CD4-positive, alpha-beta T cell treated with Interleukin-10 for 1 hour (primary cell): ENCODE results near the gene TPK1.

ENCODE experiments used
- DNase-seq: peaks from one replicate; pipeline ENCODE4 v3.0.0-alpha.2; 2020

The TPK1 gene

DNA sequence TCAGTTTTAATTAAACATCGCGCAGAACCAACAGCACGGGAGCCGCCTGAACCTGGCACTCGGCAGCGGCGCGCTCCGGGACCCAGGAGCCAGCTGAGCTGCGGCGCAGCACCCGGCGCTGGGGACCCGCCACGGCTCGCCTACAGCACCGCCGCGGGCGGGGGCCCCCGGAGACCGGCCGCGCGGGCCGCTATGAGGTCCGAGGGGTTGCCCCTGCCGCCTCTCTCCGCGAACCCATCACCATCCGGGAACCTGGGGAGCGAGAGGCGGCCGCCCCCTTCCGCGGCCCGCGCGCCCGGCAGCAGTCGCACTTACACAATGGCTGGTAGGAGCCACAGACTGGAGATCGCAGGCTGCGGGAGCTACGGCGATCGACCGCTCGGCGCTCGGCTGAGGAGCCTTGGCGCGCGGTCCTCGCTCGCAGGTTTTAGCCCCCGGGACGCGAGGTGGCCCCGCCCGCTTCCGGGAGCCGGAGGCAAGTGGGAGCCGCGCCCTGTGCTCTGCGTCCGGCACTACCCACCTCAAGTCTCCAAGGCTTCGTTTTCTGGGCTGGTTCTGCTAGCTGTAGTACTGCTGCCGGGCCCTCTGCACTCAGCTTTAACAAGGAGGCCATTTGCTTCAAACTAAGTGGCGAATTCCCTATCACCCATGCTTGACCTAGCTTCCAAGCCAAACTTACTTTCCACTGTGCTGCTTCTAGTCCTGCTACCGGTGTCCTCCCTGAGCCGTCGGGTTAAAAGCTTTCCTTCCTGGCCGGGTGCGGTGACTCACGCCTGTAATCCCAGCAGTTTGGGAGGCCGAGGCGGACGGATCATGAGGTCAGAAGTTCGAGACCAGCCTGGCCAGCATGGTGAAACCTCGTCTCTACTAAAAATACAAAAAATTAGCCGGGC lies at the start of gene TPK1:
Gene TPK1, minus strand, starts transcription at position 402 of the 893 bp plus-strand sequence. CDS start 451 bp downstream, outside the sequence.
- peak; percentile 93 for DNase-seq

DNA sequence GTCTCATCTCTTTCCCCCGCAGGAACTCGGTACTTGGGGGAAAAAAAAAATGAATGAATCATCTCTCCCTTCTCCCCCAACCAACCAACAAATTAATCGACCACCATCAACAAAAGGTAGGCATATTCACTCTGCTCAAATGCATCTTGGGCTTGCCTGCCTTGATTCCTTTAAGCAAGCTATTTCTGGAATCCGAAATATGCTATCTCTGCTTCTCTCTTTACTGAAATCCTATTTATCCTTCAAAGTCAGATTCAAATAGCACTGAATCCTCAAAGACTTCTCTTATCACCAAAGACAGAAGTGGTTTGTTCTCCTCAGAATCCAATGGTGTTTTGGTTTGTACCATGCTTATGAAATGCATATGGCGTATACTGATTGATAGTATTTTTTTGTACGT lies 49.6 kb upstream of the TPK1 start:
- DNase-seq: no peak

DNA sequence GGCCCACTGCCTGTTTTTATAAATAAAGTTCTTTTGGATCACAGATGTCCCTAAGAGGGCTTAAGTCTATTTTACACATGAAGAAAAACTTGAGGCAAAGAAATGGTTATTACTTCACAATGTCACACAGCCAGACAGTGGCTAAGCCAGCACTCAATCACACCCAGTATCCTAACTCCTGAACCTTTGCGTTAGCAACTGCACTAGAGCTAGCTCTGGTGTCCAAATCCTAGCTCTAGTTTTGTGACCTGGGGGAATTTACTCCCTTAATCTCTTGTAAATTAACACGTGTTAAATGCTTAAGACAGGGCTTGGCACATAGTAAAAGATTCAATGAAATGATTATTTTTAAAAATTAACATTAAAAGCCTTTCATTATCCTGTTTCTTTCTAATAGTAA lies 49.0 kb upstream of the TPK1 start:
- DNase-seq: no peak

DNA sequence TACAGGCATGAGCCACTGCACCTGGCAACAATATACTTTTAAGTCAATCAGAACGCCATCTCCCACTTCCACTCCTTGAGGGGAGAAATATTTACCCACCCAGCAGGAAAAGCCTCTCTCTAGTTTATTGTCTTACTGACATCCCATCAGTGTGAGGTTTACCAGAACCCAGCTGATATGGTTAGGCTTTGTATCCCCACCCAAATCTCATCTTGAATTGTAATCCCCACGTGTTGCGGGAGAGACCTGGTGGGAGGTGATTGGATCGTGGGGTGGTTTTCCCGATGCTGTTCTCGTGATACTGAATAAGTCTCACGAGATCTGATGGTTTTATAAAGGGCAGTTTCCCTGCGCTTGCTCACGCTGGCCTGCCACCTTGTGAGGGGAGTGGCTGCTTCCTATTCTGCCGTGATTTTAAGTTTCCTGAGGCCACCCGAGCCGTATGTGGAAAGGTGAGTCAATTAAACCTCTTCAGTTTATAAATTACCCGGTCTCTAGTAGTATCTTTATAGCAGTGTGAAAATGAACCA lies 37.5 kb upstream of the TPK1 start:
- DNase-seq: no peak

DNA sequence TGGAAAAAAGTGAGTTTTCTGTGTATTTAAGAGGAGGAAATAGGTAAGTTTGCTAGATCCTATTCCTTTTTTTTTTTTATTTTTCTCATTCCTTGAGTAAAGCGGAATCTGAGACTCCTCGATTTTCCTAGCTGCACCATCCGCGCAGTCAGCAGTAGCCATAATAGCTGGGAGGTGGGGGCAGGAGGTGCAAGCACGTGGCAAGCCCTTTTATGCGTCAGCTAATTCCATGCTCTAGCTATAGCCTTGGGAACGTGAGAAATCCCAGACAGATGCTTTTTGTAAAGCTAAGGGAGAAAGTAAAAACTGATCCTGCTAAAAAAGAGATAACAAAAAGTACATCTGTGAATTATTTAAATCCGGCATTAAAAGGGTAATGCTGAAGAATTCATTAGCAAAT lies 33.2 kb upstream of the TPK1 start:
- DNase-seq: no peak

DNA sequence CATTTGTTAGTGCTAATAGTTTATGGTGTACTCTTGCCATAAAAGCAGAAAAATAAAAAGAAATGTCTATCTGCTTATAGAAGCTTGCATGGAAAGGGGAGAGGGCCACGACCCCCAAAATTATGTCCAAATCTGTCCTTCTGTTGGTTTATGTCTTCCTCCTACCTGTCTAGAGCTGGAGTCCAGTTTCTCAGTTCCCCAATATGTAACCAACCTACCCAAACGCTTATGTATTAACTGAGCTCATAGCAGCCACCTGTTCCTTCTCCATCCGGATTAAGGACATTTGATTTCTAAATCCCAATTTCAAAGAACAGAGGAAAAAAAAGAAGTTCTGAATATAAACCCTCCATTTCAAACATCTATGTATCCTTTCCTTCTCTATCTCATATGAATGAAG lies 30.3 kb upstream of the TPK1 start:
- no peak for DNase-seq

DNA sequence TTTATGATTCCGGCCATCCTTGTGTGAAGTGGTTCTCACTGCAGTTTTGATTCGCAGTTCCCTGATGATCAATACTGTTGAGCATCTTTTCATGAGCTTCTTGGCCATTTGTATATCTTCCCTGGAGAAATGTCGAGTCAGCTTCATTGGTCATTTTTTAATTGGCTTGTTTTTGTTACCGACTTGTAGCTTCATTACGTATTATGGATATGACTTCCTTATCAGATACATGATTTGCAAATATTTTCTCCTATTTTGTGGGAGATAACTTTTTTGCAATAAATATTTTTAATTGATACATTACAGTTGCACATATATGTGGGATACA lies 27.4 kb upstream of the TPK1 start:
- no peak for DNase-seq

DNA sequence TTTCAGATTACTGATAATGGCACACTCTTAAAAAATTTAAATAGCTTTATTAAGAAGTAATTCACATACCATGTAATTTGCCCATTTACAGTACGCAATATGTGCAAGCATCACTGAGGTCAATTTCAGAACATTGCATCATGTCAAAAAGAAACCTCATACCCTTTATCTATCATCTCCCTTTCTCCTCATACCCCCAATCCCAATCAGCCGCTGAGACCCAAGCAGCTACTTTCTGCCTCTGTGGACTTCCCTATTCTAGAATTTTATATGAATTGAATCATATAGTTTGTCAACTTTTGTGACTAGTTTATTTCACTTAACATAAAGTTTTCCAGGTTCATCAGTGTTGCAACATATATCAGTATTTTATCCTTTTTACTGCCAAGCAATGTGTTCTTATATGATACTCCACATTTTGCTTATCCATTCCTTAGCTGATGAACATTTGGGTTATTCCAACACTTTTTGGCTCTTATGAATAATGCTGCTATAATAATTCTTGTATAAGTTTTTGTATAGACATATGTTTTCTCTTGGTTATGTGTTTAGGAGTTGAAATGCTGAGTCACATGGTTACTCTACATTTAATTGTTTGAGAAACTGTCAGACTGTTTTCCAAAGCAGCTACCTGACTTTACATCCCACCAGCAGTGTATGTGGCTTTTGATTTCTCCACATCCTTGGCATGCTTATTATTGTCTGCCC lies 26.9 kb upstream of the TPK1 start:
- DNase-seq: no peak

DNA sequence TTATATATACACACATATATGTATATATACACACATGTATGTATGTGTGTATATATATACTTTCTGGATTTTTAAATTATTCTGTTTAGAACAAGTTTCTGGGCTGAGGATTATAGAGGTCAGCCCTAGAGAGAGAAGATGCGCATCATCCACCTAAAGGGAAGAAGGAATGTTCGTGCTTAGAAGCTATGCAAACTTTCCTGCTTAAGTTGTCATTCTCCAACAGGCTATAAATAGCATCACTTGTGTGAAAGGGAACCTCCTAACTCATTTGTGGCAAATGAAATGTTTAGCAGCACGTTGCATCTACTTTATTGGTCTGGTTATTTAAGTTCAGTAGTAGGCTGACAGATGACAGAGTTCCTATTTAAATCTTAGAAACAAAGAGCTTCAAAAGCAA lies 23.9 kb upstream of the TPK1 start:
- no peak for DNase-seq

DNA sequence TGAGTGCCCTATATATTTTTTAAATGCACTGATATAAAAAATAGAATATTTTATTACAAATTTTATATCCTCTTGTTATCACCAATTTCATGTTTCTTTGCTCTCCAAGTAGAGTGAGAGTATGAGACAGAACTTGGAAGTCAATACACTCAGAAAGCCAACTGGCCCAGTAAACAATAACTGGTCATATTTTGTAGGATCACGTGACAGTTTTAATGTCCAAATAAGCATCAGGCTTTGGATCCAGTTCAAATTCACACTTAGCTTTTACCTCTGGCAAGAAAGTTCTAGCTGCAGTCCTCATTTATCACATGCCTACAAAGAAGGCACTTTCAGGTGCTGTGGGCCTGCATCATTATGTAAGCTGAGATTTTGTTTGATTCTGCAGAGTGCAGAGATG lies 21.6 kb upstream of the TPK1 start:
- DNase-seq: no peak

DNA sequence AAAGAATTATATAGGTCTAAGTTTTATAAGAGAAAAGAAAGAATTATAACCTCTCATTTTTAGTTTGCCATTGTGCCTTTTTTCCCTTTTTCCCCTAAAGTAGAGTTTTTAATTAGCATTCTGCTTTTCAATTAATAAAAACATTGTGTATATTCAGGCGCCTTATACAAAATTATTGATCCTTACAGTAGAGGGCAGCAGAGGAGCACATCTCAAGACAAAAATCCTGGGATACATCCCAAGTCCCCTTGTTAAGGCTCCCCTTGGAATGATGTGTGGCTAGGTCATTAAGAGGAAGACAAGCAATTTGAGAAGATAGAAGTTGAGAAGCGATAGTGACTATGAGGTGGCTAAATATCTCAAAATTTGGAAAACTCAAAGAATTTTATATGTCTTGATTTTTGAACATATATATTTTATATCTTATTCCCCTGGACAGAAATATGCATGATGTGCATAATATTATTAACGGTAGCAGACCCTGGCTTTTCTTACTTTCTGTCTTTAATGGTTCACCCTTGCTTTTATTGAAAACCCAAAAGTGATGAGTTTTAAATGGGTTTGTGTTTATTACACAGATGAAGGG lies 19.1 kb upstream of the TPK1 start:
- DNase-seq: no peak

DNA sequence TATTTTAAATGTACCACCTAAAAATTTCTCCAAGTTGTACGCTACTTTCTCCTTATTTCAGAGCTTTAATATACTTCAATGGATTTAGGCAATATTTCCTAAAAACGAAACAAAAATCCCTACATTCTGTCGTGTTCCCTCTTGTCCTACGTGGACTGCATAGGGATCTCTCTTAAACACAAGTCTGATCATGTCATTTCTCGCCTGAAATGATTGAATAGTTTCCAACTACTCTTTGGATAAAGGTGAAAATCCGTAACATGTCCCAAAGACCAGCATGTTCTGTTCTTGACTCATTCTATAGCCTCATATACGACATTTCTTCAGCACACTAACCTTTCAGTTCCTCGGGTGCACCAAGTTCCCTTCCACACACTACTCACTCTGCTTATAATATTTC lies 17.7 kb upstream of the TPK1 start:
- DNase-seq: no peak

DNA sequence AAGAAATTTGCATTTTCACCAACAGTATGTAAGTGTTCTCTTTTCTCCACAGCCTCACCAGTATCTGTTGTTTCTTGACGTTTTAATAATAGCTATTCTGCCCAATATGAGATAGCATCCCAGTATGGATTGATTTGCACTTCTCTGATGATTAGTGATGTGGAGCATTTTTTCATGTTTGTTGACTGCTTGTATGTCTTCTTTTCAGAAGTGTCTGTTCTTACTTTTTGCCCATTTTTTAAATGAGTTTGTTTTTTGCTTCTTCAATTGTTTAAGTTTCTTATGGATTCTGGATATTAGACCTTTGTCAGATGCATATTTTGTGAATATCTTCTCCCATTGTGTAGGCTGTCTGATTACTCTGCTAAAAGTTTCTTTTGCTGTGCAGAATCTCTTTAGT lies 12.2 kb upstream of the TPK1 start:
- no peak for DNase-seq

DNA sequence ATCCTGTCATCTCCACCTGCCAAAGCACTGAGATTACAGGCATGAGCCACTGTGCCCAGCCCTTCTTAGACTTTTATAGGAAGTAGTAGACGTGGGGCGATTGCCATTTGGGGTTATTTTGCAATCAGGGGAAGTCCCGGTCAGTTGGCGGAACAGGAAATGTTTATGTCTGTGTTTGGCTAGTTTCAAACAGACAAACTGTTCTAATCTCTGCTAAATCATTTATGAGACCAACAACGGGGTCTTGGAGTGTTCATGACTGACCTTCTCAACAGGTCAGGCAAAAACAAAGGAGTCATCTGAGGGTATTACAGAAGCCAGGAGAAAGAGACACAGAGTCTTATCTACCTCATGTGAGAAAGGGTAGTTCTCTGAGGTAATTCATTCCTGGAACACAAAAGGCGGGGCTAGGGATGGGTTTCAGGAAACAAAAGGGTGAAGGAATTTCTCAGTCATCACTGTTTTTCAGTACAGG lies 6.6 kb upstream of the TPK1 start:
- DNase-seq: peak; percentile 41

DNA sequence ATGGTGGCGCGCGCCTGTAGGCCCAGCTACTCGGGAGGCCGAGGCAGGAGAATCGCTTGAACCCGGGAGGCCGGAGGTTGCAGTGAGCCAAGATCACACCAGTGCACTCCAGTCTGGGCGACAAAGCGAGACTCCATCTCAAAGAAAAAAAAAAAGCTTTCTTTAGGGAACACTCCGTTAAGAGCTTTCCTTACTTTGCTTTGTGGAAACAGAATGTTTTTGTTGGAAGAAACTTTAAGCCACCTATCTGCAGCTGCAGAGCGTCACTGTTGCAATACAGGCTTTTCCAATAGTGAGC lies 641 bp upstream of the TPK1 start:
- DNase-seq: no peak

DNA sequence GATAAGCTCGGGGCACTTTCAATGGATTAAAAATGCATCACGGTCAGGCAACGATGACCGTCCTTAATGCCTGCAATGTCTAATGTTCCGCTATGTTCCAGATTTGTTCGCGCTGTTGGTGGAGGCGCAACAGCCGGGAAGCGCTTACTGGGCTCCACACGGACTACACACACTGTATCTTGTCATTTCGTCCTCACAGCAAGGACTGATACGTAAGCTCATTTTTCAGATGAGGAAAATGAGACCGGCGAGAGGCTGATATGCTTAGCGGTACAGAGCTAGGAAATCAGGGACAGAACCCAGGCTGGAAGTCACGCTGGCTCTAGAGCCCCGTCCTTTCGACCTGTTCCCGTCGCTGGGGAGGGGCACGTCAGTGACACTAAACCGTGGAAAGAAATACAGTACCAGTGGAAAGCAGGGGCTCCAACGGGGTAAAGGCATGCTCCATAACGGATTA lies 670 bp downstream of the TPK1 start:
- DNase-seq: peak; percentile 51

DNA sequence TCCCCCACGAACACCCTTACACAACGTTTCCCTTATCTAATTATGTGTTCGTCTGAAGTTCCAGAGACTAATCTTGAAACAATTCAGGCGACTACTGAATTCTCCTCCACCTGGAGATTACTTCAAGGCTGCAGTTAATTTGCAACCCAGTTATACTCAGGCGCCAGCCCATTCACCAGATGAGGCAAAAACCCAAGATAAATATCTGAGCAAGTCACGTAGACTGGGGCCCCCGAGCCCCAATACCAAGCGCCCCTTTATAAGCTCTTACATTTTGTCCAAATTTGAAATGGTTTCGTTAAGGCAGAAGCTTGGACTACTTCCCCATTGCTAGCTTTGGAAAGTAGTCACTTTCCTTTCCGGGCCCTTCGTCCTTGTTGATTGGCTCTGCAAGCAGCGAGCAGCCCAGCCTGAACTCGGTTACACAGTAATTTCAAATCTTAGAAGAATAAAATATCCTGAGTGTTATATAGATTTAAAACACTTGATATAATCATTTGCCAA lies 1.2 kb downstream of the TPK1 start:
- peak; percentile 60 for DNase-seq

DNA sequence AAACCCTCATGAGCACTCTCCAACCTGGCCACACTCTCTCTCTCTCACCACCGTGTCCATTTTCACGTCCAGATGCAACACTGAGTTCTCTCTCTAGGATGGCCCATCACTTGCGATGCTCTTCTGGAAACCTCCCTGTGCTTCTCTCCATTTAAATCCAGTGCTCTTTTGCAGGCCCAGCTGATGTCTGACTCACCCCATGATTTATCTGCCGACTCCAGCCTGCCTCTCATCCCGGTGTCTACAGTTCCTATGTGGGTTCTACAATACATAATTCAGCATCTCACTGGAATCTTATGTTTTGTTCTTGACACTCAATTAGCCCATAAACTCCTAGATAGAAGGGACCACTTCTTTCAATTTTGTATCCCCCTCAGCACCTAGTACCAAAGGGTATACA lies 5.0 kb downstream of the TPK1 start:
- no peak for DNase-seq

DNA sequence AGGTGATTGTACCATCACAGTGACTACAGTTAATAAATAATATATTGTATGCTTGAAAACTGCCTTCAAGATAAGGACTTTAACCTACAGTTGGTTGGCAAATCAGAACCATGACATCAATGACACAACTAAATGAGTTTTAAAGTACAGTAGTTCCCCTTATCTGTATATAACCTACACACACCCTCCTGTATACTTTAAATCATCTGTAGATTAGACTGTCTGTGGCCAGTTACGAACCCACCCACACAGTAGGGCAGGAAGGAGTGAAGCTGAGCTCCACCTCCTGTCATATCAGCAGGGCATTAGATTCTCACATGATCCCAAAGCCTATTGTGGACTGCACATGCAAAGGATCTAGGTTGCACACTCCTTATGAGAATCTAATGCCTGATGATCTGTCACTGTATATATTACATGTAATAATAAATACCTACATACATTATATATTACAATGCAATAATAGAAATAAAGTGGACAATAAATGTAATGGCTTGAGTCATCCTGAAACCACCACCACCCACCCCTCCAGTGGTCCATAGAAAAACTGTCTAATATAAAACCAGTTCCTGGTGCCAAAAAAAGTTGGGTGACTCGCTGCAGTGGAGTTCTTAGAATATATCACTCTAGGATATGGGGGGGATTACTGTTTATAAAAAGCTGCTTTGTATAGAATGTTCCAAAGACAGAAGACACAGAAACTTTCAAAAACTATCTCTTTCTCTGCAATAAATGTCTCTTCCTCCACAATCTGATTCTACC lies 5.6 kb downstream of the TPK1 start:
- DNase-seq: peak; percentile 23

DNA sequence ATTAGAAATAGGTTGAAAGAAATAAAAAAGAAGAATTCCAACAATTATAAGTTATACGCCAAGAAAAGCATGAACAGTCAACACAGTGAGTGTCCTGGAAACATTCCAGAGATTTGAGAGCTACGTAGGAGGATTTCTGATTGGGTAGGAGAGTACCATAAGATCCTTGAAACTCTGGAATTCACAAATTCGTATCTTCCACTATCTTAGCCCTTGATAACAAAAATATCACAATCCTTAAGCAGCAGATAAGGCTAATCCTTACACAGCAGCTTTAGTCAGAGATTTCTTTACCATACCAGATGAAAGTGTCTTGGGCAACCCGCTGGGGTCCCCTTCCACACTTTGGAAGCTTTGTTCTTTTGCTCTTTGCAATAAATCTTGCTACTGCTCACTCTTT lies 8.2 kb downstream of the TPK1 start:
- DNase-seq: no peak

DNA sequence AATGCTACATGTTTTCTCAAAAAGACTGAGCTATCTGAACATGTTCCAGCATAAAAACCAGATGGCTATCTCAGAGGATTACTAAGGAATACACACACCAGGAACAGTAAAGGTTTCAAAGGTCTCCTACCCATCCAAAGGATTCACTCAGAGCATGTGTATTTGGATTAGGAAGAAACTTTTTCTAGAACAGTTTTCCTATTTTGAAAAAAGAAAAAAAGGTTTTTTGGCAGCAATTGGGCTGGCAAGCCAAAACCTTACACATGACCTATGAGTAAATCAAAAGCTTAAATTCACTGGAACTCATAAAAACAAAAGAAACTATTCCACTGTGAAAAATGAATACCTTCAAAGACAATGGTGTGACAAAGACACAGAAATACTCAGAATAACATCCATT lies 9.6 kb downstream of the TPK1 start:
- DNase-seq: no peak

DNA sequence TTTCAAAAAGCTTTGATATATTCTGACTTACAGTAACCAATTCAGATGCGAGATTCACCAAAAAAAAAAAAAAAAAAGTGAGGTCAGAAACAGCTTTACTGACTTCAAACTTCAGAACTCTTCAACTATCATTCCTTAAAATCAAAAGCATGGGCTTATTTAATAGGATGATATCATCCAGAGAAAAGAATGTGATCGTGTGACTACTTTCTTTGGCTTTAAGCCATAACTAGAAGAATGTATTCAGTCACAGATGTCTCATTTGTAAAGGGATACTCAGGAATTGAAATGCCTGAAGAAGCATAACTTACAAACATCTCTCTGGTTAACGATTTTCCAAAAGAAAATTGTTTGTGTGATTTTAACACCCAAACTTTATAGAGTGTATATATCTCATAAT lies 11.5 kb downstream of the TPK1 start:
- DNase-seq: no peak

DNA sequence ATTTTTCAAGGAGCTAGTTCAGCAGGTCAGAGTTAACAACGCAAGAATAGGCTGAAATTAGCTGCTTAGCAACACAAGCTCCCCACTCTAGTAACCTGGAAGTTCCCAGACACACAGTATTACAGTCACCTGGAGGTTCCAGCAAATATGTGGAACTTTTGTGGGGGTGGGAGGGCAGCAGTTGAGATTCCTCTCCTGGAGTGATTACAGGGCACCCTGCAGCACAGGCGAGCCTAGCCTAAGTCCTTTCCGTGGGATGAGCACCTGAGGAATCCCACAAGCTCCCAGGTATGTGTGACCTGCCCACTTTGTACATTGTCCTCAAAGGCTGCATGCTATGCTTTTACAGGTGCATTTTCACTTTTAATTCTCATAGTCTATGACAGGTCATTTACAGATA lies 13.6 kb downstream of the TPK1 start:
- no peak for DNase-seq
